HG02588 (cell line): Measurements from ENCODE around the gene OR2T27.
A peak's percentile ranks its signal among the peaks of the same experiment; 100 is the strongest.
"Not testable (repeated sequence)": the region's sequence is repeated elsewhere in the genome, so short reads cannot be mapped to it uniquely, and the experiment has no call there.

Experiments used
- ATAC-seq: cut with Tn5 transposase; IDR thresholded peaks from one replicate; pipeline ENCODE4 v1.9.1; 2021; ENCODE audit warnings: mild to moderate bottlenecking, moderate library complexity; ENCODE audit not compliant: unreplicated experiment

Gene OR2T27, protein sequence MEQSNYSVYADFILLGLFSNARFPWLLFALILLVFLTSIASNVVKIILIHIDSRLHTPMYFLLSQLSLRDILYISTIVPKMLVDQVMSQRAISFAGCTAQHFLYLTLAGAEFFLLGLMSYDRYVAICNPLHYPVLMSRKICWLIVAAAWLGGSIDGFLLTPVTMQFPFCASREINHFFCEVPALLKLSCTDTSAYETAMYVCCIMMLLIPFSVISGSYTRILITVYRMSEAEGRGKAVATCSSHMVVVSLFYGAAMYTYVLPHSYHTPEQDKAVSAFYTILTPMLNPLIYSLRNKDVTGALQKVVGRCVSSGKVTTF

DNA sequence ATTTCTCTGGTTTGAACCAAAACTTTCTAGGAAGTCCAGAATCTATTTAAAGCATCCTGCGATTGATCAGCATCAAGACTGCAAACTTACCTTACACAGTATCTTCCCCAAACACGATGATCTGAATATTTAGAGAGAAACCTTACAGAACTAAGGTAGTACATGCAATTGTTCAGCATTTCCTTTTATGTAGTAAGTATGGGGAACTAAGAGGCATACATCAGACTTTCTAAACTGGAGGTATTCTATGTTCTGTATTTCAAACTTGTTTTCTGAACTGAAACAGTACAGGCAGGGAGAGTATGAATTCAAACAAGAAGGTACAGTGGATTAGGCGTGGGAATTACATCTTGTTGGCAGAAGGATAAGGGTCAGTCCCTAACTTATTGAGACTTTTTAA is at the start of gene OR2T27:
Gene OR2T27 (minus strand): TSS at position 175 of the 400 bp plus-strand sequence. CDS start 4,644 bp downstream, outside the sequence.
- peak; percentile 47 for ATAC-seq

DNA sequence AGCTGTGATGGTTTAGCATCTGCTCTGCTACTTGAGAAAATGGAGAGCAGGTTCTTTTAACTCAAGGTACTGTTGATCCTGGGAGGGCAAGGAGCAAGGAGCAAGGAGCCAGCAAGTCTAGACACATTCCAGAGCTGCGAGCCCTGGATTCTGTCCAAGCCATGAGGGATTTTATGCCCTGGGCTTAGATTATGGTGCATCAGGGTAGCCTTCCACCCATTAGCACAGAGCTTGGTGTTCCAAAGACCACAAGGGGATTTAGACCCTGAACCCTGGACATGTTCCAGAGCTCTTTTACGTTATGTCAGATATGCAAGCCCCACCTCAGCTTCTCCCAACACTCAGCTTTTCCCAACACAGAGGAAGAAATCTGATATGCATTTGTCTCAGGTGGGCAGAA is 49.3 kb upstream of the OR2T27 start:
- ATAC-seq, result no peak

DNA sequence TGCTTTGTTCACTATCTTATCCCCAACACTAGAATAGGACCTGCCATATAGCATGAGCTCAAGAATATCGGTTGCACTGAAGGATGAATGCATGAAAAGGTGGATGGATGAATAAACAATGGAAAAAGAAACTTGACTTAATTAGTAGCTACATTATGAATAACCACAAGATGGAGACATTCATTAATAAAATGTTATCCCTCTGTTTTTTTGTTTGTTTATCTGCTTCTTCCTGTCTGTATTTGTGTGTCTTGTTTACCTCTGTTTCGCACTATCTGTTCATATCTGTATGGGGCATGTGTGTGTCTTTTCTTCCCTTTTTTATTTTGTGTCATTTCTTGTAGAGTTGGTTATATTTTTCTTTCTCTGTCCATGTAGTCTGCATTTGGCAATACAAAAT is 48.3 kb upstream of the OR2T27 start:
- no peak for ATAC-seq

DNA sequence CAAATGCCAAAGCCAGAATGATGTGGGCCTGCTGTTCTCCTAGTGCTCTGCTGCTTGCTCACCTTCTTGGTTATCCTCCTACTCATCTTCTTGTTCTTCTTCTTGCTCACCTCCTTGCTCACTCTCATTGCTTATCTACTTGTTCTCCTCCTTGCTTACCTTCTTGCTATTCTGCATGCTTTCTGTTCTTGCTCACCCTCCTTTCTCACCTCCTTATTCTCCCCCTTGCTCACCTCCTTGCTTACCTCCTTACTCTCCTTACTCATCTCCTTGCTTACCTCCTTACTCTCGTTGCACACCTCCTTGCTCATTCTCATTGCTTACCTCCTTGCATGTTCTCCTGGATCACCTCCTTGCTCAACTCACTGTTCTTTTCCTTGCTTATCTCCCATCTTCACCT is 47.4 kb upstream of the OR2T27 start, which contains the start of gene OR14I1:
Gene OR14I1 (minus strand): TSS at position 53 of the 400 bp plus-strand sequence.
- ATAC-seq, result no peak

DNA sequence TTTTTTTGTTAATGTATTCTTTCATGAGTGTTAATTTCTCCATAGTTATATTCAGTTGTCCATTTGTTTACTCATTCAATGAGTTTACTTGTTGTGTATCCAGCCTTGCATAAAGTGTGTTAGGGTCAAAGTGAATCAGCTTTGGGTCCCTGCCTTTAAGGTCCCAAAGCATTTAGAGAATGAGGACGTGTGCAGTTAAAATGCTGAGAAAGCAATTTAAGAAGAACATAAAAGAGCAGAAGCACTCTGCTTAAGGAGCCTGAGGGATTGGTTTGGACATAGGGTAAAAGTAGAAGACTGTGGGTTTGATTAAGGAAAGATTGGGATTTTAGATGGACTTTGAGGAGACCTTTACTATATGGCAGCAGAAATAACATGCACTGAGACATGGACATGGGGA is 43.8 kb upstream of the OR2T27 start:
- no peak for ATAC-seq

DNA sequence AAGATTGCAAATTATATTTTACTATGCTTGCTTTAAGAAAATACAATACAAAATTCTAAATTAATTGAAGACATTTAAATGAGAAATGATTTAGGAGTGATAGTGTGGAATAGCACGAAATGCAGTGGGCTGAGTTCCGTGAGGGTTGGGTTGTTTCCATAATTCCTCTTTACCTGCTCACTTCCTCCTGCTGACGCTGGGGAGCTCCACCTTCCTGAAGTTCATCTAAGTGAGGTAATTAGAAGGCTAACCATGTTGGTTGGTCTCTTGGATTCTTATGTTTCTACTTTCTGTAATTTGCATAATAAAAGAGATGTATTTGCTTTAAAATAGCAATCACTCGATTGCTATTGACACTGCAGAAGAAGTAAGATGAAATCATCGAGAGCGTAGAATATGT is 42.6 kb upstream of the OR2T27 start:
- no peak for ATAC-seq

DNA sequence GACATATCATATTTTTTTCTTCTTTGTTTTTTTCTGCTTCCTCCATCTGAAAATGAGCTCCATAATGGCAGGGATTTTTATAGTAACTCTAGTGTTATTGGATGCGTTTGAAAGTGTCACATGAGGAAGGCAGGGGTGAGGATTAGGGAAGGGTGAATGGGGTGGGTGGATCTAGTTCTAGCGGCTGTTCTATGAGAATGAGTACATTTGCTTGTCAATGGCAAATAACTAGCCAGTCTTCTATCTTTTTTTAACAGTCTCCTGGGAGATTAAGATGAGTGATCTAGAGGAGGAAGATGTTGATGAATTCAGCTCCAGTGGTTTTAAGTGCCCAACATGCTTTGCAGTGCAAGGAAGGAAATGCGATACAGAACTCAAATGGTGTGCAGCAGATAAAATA is 41.4 kb upstream of the OR2T27 start:
- no peak for ATAC-seq

DNA sequence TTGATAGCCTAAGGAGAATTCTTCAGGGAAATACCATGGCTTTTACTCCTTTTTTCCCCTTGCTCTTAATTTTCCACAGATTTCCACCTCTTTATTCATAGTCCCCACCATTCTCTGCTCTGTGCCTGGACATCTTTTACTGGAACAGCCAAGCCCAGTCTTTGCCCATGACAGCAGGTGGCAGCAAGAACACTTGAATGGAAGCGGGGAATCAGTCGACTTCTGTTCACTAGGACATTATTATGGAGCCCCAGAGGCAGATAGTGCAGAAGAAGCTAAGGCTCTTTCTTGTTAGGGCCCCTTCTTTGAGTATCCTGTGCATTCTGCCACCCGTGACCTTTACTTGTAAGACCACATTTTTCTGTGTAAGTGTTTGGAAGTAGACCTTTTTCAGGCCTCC is 40.9 kb upstream of the OR2T27 start:
- ATAC-seq, result peak; percentile 60

DNA sequence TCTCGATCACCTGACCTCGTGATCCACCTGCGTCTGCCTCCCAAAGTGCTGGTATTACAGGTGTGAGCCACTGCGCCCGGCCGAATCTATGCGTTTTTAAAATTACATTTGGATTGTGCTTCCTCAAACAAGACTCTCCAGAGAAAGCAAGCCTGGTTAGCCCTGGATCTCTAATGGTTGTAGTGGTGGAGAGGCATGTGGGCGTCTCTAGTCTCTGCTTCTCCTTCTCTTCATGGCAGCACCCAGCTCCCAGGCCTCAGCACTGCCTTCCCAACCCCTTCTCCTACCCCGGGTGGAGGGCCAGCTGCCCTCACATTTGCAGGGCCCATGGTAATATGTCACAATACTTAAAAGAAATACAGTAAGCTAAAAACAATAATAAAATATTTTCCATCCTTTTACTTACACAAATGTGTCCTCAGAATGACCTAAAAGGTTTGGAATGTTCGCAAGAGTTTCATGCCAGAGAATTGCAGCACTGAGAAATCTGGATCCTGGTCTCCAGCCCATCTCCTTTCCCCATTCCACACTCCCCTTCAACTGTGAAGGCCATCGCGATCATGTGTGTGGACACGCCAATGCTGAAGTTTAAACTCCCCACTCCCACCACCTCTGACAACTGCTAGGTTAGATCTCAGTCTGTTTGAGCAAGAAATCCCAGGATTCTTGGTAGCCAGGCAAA is 40.3 kb upstream of the OR2T27 start:
- no peak for ATAC-seq

DNA sequence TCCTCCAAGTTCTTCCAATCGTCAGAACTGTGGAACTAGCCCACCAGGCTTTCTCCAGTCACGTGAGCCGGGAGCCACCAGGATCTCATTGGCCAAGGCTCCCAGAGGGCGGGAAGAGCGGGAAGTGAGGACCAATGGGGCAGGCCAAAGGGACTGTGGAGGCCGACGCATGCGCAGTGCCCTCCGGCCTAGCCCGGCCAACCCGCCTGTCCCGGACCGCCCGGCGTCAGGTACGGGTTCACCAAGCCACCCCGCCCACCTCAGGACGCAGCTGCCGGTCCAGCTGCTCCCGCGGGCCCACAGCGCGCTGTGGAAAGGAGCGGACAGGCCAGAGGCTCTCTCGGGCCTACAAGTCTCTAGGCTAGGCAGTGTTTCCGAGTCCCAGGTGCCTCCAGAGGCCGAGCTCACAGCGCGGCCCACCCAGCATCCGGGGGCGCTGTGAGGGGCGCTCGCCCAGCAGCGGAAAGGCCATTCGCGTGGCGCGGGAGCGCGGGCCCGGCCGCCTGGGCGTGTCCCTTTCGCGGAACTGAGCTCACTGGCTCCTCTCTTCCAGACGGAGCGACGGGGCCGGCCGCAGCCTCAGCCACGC is 36.3 kb upstream of the OR2T27 start:
- ATAC-seq, result no peak

DNA sequence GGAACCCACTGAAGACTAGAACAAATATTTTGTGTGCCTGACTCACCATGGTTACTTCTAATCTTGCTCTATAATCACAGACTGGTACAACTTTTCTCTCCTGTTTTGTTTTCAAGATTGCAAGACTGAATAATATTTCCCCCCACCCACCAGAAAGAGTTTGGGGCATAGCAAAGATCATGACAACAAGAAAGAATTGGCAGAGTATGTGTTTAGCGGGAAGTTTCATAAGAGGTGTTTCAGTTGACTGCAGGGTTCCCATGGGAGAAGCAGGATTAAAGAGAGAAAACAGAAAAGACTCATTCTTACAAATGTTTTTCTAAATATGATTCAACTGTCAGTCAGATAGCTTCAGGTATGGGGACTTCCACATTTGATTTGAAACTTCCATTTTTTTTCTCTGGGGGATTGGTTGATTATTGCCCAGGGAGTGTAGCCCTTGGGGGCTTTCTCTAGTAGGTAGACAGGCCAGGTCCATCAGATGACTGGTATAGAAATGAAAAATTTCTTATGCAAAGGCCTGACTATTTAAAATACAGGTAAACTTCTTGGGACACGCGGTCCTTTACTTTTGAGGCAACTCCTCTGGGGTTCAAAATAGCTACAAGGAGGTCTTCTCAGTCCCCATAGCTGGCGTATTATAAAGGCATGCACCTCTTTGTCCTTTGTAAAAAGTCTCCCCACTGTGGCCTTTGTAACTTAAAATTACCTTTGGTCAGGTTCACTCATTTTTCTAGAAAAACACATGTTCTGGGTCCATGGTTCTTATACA is 33.4 kb upstream of the OR2T27 start:
- ATAC-seq, result peak; percentile 62

DNA sequence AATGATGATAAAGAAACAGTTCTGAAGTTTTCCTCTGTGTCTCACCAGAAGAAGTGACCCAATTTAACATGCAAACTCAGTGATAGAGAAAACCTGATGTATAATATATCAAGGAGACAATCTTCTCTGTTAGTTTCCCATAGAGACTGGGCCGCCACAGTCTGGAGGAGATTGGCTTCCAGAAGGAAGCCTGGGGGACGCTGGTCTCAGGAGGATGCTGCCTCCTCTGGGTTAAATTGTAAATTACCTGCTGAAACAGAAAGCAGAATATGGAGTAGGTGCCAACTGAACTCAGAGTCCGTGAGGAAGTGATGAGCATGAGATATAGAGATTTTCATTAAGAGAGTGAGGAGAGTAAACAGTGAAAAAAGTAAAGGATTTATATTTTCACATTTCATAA is 31.5 kb upstream of the OR2T27 start:
- peak; percentile 76 for ATAC-seq

DNA sequence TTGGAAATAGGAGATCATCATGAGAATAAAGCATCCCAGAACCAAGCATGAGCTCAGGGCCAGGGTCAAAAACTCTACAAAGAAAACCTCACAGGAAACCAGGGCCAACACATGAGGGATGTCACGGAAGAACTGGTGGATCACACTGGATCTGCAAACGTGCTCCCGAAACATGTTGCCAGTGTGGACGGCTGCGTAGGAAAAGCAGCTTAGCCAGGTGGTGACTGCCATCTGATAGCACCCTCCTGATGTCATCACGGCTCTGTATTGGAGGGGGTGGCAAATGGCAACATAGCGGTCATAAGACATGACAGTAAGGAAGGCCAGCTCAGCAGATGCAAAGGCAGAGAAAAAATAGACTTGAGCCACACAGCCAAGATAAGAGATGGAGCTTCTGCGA is 26.3 kb upstream of the OR2T27 start:
- ATAC-seq, result no peak

DNA sequence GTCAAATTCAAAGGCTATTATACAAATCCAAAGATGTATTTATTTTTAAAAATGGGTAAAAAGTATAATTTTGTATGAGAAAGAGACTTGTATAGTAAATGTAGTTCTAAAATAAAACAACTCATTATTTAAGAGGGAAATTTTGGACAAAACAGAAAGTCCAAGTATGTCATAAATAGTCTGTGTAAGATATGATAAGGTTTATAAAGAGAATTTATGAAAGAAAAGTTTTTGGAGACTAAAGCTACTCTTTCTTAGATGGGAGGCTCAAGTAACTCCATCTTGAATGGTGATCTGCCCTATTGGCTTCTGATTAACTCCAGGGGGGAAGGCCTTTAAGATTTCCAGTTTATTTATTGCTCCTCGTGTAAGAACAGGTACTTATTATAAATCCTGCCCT is 14.7 kb upstream of the OR2T27 start:
- no peak for ATAC-seq

DNA sequence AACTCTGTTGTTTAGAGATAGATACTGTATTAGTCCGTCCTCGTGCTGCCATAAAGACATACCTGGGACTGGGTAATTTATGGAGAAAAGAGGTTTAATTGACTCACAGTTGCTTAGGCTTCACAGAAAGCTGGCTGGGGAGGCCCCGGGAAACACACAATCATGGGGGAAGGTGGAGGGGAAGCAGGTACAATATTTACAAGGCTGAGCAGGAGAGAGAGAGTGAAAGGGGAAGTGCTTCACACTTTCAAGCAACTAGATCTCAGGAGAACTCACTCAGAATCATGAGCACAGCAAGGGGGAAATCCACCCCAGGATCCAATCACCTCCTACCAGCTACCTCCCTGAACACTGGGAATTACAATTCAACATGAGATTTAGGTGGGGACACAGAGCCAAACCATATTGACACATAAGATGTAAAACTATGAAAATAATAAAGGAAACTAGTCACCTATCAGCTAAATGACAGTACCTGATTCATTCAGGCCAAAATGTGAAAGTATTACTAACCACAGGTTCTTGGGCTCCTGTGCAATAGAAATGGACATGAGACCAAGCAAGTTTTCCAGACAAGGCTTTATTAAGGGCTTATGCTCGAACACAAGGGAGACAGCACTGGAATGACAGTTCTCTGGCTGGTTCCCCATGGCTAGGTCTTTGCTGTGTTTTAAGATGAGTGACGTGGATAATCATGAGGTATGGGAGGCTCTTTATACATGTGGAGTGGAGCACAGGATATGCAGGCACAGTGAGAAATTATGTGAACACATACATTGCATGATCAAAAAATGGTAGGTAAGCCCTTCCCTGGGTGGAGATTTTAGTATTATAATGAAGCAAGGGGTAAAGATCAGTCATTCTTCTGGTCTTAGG is 8.4 kb upstream of the OR2T27 start:
- ATAC-seq, result peak; percentile 95

DNA sequence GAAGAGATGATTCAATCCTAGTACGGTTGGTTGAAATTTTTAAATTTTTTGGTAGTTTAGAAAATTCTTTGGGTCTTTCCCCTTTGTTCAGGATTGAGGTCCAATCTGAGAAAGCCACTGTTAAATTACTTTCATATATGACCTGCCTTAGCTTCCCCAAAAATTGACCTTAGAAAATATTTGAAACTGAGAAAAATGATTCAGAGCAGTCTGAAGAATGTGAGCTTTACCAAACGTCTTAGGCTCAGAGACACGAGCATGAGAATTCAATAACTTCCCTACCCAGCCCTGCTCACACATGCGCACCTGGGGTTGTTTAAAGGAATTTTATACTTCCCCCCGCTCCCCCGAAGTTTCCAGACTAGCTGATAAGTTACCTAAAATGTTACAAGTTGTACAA is 1.5 kb upstream of the OR2T27 start:
- peak; percentile 52 for ATAC-seq

DNA sequence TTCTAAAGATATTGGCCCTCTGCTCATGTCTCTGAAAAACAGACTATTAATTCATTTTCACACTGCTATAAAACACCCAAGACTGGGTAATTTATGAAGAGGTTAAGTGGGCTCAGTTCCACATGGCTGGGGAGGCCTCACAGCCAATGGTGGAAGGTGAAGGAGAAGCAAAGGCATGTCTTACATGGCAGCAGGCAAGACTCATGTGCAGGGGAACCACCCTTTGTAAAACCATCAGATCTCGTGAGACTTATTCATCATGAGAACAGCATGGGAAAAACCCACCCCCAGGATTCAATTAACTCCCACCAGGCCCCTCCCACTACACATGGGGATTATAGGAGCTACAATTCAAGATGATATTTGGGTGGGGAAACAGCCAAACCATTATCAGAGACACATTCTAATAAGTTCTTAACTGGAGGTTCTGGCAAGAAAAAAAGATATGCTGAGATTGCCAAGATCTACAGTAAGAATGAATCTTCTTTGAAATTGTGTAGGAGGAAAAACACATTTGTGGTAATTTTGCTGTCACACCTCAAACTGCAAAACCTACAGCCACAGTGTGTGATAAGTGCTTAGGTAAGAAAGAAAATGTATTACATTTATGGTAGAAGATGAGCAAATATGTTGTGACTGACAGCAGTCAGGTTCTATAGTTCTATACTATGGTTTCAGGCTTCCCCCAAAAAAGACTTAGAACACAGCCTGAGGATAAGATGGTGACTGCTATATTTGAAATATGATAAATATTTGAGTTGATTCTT is 6.4 kb downstream of the OR2T27 start:
- not testable (repeated sequence) for ATAC-seq

DNA sequence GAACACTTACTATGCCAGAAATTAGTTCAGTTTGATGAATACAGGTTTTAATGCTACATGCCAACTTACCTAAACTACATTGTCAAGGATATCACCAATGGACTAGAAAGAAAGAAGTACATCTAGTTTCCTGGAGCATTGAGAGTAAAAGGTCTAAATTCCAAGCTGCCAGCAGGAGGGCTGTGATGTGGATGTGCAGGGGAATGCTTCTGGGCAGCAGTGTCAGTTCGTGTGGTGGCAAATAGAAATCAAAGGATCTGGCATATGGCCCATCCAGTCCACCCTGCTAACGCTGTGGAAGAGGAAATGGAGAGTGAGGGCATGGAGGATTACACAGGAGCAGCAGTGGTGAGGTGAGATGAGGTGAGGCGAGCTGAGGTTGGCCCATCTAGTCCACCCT is 10.2 kb downstream of the OR2T27 start, which contains the start of gene OR2T35:
Gene OR2T35 (minus strand): TSS at position 101 of the 400 bp plus-strand sequence. CDS start 6,020 bp downstream, outside the sequence.
- not testable (repeated sequence) for ATAC-seq

DNA sequence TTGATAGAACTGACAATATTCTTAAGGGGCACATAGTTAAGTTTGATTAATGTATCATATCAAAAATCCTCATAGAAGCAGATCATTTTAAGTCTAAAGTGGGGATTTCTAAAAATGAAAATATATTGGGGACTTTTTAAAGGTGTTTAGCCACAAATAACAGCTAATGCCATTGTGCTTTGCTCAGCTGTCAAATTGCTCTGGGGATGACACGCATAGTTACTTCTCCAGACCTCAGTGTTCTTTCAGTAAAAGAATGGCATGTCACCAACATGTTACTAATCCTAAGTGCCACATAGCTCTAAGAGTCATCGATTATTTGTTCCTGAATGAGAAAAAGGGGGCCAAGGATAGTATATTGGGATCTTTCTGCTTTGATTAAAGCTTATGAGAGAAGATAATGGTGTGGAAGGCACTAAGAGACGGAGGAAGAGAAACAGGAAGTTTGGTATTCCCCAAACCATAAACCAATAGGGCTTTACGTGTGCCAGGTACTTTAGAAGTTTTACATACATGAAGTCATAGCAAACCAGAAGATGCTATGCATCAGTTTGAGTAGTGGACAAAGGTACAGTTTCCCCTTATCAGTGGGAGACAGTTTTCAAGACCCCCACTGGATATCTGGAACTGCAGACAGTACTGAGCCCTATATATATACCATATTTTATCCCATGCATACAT is 12.2 kb downstream of the OR2T27 start:
- ATAC-seq, result peak; percentile 79
